ENCODE data around the gene TM6SF1.

Gene TM6SF1

DNA sequence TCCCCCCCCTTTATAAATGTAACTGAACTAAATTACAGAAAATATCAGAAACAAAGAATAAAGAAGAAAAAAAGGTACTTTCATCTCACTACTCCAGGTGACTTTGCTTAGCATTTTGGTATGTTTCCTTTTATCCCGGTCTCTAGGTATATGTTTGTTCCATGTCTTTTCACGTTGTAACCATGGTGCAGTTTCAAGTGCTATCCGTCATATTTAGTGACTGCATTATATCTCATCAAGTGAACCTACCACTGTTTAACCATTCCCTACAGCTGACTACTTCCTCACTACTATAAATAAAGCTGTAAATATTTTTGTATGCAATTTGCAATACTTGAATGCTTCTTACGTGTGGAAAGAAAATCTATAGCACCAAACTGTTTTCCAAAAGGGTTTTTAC is 42.6 kb upstream of the TM6SF1 start:
- H3K27ac Mint-ChIP-seq = peak overlapping the region in 2 of 3 experiments; percentile 13 to 44
- peaks cover 5% of the 10 kb centered on the region for H3K36me3 Mint-ChIP-seq (ENCODE audit: low read depth)
- H3K27me3 Mint-ChIP-seq (ENCODE audit: low read depth) = no peaks in the 10 kb centered on the region
- H3K9me3 Mint-ChIP-seq = no peaks in the 10 kb centered on the region
- peaks cover 8% of the 10 kb centered on the region for H3K4me1 Mint-ChIP-seq
- TF ChIP-seq, protein P1, sequence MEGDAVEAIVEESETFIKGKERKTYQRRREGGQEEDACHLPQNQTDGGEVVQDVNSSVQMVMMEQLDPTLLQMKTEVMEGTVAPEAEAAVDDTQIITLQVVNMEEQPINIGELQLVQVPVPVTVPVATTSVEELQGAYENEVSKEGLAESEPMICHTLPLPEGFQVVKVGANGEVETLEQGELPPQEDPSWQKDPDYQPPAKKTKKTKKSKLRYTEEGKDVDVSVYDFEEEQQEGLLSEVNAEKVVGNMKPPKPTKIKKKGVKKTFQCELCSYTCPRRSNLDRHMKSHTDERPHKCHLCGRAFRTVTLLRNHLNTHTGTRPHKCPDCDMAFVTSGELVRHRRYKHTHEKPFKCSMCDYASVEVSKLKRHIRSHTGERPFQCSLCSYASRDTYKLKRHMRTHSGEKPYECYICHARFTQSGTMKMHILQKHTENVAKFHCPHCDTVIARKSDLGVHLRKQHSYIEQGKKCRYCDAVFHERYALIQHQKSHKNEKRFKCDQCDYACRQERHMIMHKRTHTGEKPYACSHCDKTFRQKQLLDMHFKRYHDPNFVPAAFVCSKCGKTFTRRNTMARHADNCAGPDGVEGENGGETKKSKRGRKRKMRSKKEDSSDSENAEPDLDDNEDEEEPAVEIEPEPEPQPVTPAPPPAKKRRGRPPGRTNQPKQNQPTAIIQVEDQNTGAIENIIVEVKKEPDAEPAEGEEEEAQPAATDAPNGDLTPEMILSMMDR (IDR thresholded peaks at IDR 0.05; ENCODE audit: unreplicated experiment in 3 of 3) = no peak
- H3K4me3 Mint-ChIP-seq = peak overlapping the region in 2 of 3 experiments; percentile 83 to 88

GRCh38 chr15:83065431-83065830 is 42.0 kb upstream of the TM6SF1 start:
- Mint-ChIP-seq H3K27ac (peak overlapping the region; percentile 44 to 83 (median 53)), H3K27me3 (ENCODE audit: low read depth) (no peaks in the 10 kb centered on the region), H3K36me3 (ENCODE audit: low read depth) (peaks cover 5% of the 10 kb centered on the region), H3K9me3 (no peaks in the 10 kb centered on the region), H3K4me1 (peaks cover 8% of the 10 kb centered on the region), H3K4me3 (peak overlapping the region in 2 of 3 experiments; percentile 83 to 88)
- TF ChIP-seq, protein P1 (IDR thresholded peaks at IDR 0.05; ENCODE audit: unreplicated experiment in 3 of 3) = no peak

DNA sequence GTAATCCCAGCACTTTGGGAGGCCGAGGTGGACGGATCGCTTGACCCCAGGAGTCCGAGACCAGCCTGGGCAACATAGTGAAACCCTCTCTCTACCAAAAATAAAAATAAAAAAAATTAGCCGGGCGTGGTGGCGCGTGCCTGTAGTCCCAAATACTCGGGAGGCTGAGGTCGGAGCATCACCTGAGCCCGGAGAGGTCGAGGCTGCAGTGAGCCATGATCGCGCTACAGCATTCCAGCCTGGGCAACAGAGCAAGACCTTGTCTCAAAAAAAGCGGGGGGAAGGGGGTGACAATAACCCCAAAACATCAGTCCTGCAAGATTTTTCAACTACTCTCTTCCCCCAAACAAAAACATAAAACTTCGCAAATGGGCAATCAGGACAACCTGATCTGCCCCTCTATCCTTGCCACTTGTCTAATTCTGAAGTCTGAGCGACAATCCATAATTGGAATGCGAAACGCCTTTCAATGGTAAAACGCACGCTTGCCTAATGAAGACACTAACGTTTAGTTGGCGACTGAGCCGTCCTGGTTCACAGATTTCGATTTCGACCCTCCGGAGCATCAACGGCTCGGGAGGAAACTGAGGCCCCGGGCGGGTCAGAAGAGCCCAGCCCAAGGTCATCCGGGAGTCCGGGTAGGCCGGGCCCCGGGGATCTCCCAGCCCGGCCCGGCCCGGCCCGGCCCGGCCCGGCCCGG is 41.3 kb upstream of the TM6SF1 start:
- Mint-ChIP-seq H3K36me3 (ENCODE audit: low read depth) (peaks cover 5% of the 10 kb centered on the region), H3K27me3 (ENCODE audit: low read depth) (no peaks in the 10 kb centered on the region), H3K9me3 (no peaks in the 10 kb centered on the region), H3K4me3 (peak overlapping the region in 2 of 3 experiments; percentile 83 to 88), H3K4me1 (peaks cover 8% of the 10 kb centered on the region), H3K27ac (peak overlapping the region; percentile 44 to 83 (median 62))
- TF ChIP-seq, protein P1 (IDR thresholded peaks at IDR 0.05; ENCODE audit: unreplicated experiment in 3 of 3) = no peak

DNA sequence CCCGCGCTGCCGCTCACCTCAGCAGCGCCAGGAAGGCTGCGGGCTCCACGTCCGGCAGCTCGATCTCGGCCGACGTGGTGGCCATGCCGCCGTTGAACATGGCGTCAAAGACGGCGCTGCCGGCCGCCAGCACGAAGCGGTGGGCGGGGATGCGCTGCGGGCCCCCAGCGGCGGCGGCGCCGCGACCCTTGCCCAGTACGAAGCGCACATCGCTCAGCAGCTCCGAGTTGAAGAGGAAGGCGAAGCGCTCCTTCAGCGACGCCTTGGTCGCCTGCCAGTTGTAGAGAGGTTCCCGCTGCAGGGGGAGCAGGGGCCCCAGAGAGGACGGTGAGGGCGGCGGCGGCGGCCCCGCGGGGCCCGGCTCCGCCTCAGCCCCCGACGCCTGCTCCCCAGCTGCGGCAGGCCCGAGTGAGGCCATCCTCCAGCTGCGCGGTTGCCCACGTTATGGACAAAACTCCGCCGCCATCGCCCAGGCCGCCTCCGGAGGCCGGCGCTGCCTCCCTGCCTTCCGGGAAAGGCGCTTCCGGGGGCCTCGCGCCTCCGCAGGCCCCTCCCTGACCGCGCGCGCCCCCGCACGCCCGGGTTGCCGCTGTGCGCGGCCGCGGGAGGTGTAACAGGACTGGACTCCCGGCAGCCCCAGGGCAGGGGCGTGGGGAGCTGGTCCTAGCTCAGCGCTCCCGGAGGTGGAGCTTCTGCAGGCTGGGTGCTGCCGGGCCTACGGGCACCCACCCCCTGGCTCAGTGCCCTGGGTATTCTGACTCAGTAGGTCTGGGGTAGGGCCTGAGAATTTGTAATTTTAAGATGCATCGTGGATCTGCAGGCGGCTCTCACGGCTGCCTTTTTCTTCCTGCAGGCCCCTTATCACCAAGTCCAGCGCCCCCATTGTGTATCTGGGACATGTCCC is 40.5 kb upstream of the TM6SF1 start, which contains the start of gene BTBD1:
BTBD1 (minus strand) TSS at position 519 of the 904 bp plus-strand sequence; CDS start at position 418, 101 bp downstream.
- Mint-ChIP-seq H3K27ac (peak within 1 kb of the TSS; percentile 90 to 94 (median 92)), H3K36me3 (ENCODE audit: low read depth) (peaks cover 5% of the 10 kb centered on the region), H3K4me1 (peaks cover 8% of the 10 kb centered on the region), H3K4me3 (peak within 1 kb of the TSS in 2 of 3 experiments; percentile 83 to 88), H3K27me3 (ENCODE audit: low read depth) (no peaks in the 10 kb centered on the region), H3K9me3 (no peaks in the 10 kb centered on the region)
- TF ChIP-seq, protein P1 (IDR thresholded peaks at IDR 0.05; ENCODE audit: unreplicated experiment in 3 of 3) = no peak

DNA sequence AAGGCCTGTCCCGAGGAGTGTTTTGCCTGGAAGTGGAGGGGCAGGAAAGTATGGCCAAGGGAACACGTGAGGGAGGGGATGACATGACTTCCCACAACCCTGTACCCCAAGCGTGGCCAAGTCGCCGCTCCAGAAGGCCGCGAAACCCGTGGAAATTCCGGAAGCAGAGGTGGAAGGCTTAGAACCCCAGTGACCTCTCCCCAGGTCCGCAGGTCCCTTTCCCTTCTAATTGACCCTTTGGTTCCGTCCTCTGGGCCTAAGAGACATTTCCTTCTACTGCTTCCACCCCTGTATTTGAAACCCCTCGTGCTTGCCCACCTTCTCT is 39.8 kb upstream of the TM6SF1 start:
- H3K27me3 Mint-ChIP-seq (ENCODE audit: low read depth) = no peaks in the 10 kb centered on the region
- peaks cover 10% of the 10 kb centered on the region for H3K36me3 Mint-ChIP-seq (ENCODE audit: low read depth)

More for the DNA sequence above, 39.8 kb upstream of the TM6SF1 start:
- Mint-ChIP-seq H3K9me3 (peaks cover 3% of the 10 kb centered on the region), H3K4me1 (peaks cover 8% of the 10 kb centered on the region), H3K27ac (peak overlapping the region; percentile 90 to 94 (median 92)), H3K4me3 (peak overlapping the region in 2 of 3 experiments; percentile 83)
- TF ChIP-seq, protein P1 (IDR thresholded peaks at IDR 0.05; ENCODE audit: unreplicated experiment in 3 of 3) = no peak
